Effector CD8-positive, alpha-beta T cell (primary cell): ENCODE results near the gene IGFBP5.

Source experiments
- DNase-seq: peaks from one replicate; lab custom pipeline; 2025; lab: John Stamatoyannopoulos, UW
- total RNA-seq, 4 experiments: gene quantifications; one replicate each; lab custom pipeline; 2026; lab: John Stamatoyannopoulos, UW

IGFBP5 gene, protein sequence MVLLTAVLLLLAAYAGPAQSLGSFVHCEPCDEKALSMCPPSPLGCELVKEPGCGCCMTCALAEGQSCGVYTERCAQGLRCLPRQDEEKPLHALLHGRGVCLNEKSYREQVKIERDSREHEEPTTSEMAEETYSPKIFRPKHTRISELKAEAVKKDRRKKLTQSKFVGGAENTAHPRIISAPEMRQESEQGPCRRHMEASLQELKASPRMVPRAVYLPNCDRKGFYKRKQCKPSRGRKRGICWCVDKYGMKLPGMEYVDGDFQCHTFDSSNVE
- total RNA-seq: 0 to 0.97 (median 0.36) reads per million in 4 experiments

GRCh38 chr2:216695401-216695821, at the start of gene IGFBP5:
IGFBP5 (minus strand) TSS chr2:216695549; CDS start chr2:216694775, 774 bp downstream.
- no peak for DNase-seq

GRCh38 chr2:216743781-216744180, 48.4 kb upstream of the IGFBP5 start:
- no peak for DNase-seq

GRCh38 chr2:216742411-216742810, 47.1 kb upstream of the IGFBP5 start:
- DNase-seq: no peak

DNA sequence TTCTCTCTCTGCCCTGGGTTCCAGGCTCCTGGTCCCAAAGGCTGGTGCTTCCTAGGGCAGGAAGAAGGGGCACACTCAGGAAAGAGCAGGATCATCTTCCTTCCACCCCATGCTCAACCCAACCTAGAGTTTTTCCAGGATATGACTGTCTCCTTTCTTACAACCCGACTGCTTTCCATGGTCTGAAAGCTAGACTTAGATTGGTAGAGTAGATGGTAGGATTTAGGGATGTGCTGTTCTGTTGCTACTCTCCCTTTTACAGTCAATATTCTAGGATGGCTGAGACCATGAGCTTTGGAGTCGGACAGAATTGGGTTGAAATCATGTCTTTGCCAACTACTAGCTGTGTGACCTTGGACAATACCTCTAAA, 45.9 kb upstream of the IGFBP5 start:
- DNase-seq: no peak

- no peak for DNase-seq
Measured at GRCh38 chr2:216740557-216741222, 45.3 kb upstream of the IGFBP5 start.

DNA sequence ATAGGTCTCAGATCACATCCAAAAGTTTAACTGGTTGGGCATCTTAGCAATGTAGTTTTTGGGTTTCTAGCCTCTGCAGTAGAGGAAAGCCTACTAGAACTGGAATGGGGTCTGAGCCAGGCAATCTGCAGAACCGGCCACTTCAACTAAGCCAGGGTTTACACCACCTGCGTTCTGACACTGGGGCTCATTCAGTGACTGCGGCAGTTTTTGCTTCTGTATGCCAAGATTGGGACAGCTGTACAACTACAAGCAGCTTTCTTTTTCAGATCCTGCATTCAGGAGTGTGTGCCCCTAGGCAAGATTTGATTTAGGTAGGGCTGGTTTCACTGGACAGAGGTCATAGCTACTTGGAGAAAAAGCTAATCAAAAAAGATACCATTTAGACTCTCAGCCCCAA, 43.7 kb upstream of the IGFBP5 start:
- no peak for DNase-seq

GRCh38 chr2:216737676-216738075, 42.3 kb upstream of the IGFBP5 start:
- no peak for DNase-seq

GRCh38 chr2:216736326-216736725, 41.0 kb upstream of the IGFBP5 start:
- DNase-seq: no peak

DNA sequence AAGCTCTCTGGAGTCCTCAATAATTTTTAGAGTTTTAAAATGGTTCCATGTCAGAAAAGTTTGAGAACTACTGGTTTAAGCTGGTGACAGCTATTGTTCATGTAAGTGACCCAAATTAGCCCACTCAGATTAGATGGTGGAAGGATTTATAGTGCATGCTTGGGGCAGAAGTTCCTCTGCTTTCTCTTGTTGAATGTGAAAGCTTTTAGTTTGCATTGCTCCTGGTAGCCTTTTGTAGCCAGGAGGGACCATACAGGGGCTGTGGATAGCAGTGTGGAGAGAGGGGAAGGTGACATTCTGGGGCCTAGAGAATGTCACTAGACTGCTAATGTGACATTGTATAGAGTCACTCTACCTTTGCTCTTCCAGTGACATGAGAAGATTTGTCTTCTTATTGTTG, 40.3 kb upstream of the IGFBP5 start:
- no peak for DNase-seq

GRCh38 chr2:216735086-216735485, 39.7 kb upstream of the IGFBP5 start:
- no peak for DNase-seq

DNA sequence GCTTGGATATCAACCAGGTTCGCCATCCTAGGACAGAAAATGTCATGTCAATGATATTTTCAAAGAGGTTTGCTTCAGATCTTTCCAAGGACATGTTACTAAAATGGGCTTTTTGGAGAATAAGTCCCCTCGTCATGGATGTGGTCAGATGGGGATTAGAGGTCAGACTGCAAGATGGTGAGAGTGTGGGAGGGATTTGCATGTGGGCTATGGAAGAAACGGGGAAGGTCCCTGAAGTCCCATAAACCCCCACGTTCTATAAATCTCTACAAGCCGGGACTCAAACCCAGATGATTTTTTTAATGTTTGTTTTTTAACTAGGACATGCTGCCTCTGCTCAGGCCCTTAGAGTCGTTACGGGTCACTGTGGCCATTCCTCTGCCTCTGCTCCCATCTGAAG, 37.7 kb upstream of the IGFBP5 start:
- no peak for DNase-seq

- no peak for DNase-seq
Measured at GRCh38 chr2:216732334-216732733, 37.0 kb upstream of the IGFBP5 start.

GRCh38 chr2:216731465-216731864, 36.1 kb upstream of the IGFBP5 start:
- DNase-seq: no peak

DNA sequence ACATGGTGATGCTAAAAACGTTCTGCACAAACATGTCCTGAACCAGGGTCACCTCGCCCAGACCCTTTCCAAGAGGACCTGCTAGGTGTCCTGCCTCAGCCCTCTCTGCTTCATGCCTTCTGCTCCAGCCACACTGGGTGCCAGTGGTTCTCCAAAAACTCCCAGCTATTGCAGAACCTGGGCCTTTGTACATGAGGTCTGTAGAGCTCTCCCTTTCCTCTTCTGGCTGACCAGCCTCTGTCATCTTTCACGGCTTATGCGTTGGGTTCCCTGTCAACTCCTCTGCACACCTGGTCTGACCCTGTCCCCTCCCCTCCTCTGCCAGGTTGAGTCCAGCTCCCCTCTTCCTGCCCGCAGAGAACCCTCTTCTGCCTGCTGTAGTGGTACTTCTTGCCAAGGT, 35.5 kb upstream of the IGFBP5 start:
- no peak for DNase-seq

DNA sequence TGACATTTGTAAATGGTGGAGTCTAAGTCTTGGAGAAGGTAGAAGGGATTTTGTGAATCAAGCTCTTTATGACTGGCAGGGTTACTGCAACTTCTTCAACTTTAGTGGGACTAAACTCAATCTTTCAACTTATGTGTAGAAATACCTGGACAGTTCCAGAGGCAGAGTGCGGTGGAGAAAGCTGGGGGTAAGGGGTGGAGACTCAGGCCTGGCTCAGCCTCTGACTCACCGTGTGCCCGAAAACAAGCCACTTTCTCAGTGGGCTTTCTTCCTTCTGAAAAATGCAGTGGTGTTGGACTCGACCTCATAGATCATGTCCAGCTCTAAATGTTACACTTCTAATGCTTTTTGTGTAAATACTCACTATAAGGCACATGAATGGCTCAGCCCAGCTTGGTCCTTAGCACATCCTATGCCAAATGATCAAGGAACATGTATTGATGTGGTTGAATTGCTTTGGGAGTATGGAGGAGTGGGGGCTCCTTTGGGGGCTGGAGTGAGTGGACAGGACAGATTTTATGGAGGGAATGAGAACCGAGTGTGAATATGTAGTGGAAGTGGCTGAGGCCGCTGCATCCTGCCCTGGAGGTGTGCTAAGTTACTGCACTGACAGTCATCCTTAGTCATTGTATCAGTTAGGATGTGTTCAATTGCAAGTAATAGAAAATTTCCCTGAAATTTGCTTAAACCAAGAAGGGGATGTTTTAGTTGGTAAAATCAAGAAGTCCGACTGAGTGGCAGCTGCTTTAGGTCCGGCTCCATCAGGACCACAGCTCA, 32.2 kb upstream of the IGFBP5 start:
- no peak for DNase-seq

DNA sequence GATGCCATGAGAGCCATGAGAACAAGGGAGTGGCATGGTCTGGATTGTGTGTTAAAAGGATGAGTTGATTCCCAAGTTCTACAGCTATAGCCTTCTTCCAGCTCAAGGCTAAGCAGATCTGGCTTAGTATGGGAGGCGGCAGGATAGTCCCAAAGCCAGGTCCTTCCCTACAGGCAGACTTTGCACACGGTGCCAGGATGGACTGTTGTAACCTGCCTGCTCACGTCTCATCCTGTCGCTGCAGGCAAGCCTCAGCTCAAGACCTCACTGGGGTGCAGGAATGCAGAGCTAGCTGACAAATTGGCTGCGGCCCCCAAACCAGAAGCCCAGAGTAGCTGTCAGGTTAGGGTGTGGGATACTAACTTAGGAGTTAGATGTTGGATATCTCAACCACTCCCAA, 28.8 kb upstream of the IGFBP5 start:
- no peak for DNase-seq

DNA sequence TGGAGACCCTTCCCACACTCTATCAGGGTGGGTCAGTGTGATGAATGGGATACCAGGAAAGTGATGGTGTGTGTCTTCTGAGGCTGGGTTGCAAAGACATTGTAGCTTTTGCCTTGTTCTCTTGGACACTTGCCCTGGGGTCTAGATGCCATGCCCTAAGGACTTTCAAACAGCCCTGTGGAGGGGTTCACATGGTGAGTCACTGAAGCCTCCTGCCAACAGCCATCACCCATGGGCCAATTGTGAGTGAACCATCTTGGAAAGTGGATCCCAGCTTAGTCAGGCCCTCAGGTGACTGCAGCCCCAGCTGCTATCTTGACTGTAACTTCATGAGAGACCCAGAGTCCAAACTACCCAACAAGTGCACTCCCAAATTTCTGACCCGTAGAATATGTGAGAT, 25.8 kb upstream of the IGFBP5 start:
- DNase-seq: no peak

DNA sequence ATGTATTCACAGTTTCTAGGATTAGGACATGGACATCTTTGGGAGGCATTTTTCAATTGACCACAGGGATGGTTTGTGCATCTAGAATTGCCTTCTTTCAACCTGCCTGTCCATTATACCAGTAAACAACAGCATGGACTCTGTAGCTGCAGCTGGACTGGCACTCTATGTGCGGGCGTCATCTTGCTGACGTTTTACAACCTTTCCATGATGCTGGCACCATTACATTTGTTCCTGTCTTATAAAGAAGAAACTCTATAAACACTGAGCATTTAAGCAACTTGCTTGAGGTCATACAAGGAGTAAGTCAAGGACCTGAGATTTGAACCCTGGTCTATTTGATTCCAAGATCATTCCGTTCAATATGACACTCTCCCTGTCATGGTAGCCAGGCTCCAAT, 25.4 kb upstream of the IGFBP5 start:
- DNase-seq: no peak

DNA sequence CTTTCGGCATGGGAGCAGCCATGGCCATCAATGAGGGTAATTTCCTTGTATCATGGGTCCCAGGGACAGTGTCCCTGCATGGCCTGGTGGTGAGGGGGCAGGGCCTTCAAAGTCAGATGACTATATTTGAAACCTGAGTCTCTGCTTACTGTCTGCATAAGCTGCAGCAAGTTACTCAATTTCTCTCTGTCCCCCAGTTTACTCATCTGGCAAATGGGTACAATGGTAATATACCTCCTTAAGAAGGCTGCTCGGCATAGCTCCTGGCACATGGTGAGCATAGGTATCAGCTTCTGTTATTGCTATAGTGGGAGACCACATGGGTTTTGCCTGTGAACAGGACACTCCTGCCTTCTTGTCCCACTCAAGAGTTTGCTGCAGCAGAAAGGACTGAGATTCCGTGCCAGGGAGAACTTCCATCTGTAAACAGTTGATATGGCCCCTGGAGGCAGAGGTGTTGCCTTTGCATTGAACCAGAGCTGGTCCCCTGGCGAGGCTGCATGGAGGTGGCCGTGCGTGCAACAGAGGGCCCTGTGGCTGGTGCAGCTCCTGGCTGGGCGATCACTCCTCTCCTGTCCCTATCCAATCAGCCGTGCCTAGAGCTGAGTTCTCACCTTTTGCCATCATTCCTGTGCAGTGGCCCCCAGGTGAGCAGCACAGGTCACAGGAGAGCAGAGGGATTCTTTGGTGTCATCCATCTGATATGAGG, 22.7 kb upstream of the IGFBP5 start:
- no peak for DNase-seq

GRCh38 chr2:216717491-216717901, 22.1 kb upstream of the IGFBP5 start:
- no peak for DNase-seq

- DNase-seq: no peak
Measured at GRCh38 chr2:216716109-216716508, 20.8 kb upstream of the IGFBP5 start.

- DNase-seq: no peak
Measured at GRCh38 chr2:216715402-216715974, 20.1 kb upstream of the IGFBP5 start.
